OCI-M1 (cell line): ENCODE data around the gene ADAMTS13.
"Not testable (repeated sequence)": the region's sequence is repeated elsewhere in the genome, so short reads cannot be mapped to it uniquely, and the experiment has no call there.

Source experiments
- DNase-seq: peaks from one replicate; lab custom pipeline; 2025; lab: John Stamatoyannopoulos, UW

The ADAMTS13 gene

DNA sequence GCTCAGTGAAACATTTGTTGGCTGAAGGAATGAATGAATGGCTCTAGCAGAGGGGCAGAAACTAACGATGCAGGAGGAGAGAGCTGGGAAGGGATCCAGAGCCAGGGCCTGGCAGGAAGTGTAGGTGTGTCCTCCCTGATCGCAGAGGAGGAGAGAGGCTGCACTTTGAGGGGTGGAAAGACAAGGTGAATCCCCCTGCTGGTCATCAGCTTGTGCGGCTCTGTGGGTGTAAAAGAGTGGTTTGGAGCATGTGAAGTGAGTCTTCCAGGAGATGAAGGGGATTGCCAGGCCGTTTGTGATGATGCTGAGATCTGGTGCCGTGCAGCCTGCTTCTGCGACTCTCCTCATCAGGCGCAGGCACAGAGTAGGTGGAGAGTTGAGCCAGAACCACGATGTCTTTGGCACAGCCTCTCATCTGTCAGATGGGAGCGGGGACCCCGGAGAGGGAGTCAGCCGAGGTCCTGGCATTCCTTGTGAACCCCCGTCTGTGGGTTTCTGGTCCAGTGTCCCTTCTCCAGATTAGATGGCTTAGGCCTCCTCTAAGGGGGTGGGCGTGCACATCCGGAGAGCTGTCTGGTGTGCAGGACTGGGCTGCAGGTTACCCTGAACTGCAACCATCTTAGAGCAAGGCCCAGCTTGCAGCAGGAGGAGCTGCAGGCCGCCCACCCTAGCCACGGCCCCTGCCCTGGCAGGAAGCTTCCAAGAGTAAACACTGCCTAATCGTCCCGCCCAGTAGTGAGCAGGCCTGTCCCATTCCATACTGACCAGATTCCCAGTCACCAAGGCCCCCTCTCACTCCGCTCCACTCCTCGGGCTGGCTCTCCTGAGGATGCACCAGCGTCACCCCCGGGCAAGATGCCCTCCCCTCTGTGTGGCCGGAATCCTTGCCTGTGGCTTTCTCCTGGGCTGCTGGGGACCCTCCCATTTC, at the start of gene ADAMTS13:
Gene ADAMTS13 (plus strand): TSS at position 753 of the 928 bp plus-strand sequence. CDS start 77 bp downstream, at position 830.
- DNase-seq = no peak

DNA sequence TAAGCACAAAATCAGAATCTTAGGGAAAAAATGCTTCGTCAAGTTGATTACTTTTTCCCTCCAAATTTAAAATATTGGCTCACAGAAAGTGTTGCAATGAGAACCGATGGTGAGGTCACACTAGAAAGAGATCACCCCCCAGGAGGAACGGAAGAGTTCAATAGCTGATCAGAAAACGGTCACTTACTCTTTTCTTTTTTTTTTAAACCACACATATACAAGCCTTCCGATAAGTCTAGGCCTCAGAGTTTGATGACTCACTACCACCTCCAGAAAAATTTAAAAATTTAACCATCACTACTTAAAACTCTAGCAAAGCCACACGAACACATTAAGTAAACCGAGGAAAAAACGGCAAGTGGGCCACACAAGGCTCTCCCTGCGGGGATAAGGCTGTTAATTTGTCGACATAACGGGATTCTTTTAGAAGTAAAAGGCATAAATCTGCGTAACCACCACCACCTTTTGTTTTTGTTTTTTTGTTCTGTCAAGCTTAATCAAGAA, 47.5 kb upstream of the ADAMTS13 start:
- DNase-seq = peak; percentile 66

DNA sequence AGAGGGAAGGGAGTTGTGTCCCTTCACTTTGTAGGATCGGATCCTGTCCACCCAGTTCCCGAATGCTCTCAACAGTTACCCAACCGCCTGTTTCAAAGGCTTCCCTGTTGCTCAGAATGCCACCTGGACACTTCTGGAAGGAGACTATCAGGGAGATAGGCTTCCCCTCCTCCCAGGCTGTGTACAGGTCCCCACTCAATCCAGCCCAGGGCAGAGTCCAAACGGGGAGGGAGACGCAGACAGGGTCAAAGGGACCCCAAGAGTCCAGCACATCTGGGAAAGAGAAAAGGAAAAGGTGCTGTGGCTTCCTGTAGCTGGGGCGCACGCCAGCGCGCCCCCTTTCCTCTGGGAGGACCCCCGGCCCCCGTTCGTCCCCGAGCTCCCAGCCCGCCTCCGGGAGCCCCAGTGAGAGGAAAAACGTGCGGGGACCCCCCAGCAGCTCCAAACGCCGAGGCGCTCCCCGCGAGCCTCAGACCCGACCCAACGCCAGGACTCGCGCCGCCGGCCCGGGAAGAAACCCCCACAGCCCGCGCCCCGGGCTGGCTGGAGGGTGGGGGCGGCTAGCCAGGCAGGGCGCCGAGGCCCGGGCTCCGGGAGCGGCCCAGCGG, 46.9 kb upstream of the ADAMTS13 start:
- DNase-seq = peak; percentile 72

DNA sequence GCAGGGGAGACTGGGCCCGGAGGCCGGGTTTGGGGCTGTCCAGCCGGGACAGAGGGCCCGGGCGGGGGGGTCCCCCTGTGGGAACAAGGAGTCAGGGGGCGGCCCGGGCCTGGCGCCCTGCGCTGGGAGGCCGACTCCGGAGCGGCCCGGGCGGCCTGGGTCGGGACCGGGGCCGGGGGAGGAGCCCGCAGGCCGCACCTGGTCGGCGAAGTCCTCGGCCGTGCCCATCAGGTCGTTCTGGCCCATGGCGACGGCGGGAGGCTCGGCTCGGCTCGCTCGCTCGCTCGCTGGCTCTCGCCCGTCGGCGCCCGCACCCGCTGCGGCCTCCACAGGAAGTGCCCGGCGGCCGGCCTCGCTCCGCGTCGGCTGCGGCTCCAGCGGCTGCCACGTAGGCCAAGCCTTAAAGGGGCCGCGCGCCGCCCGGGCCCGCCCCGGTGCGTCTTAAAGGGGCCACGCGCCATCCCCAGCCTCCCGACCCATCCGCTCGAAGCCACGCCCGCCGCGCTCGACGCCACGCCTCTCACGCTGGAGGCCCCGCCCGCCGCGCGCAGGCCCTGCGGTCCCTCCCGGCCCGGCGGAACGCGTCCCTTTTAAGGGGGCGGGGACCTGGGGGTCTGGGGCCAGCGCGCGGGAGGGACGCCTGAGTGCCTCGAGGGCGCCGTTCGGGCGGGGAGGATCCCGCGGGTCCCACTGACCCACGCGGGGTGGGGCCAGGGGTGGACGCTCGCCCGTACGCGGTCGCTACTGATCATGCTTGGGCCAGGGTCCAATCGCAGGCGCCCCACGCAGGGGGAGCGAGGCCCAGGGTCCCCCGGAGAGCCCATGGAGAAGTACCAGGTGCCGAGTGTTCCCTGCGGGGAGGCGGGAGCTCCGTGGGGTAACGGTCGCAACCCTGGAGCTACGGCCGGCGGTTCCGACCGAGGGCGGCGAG, 46.2 kb upstream of the ADAMTS13 start, which contains the start of the genes STKLD1 and SURF4:
Gene STKLD1 (plus strand): TSS at position 643 of the 931 bp plus-strand sequence. CDS start 108 bp downstream, at position 751.
Gene SURF4 (minus strand): TSS at position 337 of the 931 bp plus-strand sequence. CDS start 91 bp downstream, at position 246.
- DNase-seq = peak; percentile 97

DNA sequence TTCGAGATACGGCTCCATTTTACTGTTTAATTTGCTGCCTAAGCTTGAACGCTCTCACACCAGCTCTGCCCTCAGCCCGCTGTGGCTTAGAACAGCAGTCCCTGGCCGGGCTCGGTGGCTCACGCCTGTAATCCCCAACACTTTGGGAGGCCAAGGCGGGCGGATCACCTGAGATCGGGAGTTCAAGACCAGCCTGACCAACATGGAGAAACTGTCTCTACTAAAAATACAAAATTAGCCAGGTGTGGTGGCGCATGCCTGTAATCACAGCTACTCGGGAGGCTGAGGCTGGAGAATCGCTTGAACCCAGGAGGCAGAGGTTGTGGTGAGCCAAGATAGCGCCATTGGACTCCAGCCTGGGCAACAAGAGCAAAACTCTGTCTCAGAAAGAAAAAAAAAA, 44.9 kb upstream of the ADAMTS13 start:
- not testable (repeated sequence) for DNase-seq

DNA sequence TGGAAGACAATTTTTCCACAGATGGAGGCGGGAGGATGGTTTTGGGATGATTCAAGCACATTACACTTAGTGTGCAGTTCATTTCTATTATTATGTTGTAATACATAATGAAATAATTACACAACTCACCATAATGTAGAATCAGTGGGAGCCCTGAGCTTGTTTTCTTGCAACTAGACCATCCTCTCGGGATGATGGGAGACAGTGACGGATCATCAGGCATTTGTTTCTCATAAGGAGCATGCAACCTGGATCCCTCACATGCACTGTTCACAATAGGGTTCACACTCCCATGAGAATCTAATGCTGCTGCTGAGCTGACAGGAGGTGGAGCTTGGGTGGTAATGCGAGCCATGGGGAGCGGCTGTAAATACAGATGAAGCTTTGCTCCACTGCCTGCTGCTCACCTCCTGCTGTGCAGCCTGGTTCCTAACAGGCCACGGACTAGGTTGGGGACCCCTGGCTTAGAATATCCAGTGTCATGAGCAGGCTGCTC, 44.4 kb upstream of the ADAMTS13 start:
- DNase-seq = peak; percentile 13

DNA sequence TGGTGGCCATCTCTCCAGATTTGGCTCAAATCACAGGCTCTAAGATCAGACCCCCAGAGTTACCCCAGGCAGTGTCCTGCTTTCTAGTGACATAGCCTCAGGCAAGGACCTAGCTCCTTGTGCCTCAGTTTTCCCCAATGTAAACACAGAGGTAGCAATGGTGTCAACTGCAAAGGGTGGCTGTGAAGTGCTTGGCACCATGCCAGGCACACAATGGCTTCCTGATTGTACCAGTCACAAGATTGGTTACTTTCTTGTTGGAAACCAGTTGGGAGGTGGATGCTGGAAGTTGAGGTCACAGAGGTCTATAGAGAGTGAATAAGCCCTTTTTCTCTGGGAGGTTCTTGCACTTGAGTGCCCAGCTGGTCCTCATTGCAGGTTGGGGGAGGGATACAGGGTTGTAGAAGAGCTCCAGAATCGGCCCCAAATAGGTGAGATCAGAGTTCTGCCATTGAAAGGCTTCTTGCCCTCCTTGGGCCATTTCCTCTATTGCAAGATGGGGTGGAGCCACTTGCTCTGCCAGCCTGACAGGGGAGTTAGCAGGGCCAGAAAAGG, 43.7 kb upstream of the ADAMTS13 start:
- no peak for DNase-seq

DNA sequence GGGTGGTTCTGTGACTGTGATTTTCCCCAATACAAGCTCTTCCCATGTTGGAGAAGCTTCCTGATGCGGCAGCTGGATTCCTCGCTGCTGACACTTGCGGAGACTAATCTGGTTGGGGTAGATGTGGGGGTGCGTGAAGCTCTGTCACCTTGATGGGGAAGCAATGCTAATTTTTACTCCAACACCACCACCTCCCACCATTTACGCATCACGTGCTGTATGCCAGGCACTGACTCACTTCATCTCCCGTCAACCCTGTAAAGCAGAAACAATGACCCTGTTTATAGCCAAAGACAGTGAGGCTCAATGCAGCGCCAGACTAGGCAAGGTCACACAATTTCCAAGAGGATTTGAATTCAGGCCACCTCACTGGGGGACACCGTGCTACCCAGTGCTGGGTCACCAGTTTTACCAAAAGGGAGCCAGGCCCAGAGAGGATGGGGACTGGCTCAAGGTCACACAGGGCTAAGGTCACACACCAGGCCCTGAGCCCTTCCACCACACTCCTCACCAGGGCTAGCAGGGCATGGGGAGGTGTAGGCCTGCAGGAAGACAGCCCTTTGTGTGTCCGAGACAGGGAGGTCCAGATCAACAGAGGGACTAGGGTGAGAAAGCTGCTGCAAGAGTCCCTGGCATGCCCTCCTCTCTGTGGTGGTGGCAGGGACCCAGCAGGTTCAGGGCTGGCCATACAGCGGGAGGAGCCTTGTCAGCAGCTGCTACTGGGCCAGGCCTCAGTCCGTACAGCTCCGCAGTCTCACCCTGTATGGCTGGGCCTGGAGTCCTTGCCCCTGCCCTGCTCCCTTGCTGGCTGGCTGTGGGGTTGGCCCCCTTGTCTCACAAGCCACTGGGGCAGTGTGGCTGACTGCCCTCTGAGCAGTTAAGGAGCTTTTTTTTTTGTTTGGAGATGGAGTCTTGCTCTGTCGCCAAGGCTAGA, 42.7 kb upstream of the ADAMTS13 start:
- DNase-seq = no peak

DNA sequence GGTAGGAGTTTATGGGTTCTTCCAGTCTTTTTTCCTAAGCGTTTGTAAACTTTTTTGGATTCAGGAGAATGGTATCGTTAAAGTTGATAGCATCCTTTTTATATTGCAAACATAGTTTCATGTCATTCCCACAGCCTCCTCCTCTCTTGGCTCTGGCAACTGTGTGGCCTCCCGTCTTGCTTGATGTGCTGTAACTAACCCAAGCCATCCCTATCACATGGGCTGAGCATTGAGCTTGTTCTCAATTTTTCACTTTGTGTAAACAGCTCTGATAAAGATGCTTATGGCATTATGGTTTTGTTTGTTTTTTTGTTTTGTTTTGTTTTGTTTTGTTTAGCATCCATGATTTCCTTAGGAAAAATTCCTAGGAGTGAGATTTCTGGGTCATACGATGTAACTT, 41.4 kb upstream of the ADAMTS13 start:
- DNase-seq = no peak

DNA sequence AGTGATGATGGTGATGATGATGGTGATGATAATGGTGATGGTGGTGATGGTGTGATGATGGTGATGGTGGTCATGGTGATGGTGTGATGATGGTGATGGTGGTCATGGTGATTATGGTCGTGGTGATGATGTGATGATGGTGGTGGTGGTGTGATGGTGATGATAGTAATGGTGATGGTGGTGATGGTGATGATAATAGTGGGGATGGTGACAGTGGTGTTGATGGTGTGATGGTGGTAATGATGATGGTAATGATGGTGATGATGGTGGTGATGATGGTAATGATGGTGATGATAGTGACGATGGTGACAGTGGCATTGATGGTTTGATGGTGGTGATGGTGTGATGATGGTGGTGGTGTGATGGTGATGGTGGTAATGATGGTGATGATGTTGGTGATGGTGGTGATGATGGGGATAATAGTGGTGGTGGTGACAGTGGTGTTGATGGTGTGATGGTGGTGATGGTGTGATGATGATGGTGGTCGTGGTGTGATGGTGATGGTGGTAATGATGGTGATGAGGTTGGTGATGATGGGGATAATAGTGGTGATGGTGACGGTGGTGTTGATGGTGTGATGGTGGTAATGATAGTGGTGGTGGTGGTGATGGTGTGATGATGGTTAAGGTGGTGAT, 39.5 kb upstream of the ADAMTS13 start:
- no peak for DNase-seq

DNA sequence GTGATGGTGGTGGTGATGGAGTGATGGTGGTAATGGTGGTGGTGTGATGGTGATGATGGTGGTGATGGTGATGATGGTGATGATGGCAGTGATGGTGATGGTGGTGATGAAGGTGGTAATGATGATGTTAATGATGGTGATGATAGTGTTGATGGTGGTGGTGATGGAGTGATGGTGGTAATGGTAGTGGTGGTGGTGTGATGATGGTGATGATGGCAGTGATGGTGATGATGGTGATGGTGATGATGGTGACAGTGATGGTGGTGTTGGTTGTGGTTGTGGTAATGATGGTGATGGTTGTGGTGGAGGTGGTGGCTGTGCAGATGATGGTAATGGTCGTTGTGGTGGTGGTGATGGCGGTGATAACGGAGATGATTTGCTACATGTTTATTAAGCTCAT, 38.7 kb upstream of the ADAMTS13 start:
- DNase-seq = no peak

DNA sequence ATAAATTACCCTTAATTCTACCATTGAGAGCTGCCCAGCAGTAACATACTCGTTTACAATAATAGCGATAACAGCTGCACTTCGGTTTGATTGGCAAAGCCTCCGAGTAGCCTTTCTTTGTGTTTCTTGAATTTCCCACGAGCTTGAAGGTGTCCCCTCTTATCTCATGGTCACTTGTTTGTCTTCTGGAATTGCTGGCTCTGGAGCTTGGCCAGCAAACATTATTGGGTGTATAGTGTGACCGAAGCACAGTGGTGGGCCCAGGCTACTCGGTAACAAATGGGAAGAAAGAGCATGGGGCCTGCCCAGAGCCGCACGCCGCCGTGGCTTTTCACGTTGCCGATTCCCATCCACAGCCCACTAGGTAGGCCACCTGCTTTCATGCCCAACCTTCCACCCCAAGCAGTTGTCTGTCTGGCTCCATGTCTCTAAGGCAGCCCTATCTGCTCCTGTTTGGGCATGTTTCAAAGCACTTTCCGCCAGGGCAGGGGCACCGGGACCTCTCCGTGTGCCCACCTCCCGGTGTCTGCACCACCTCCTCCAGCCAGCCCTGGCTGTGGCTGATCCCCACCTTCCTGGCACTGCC, 37.3 kb upstream of the ADAMTS13 start:
- DNase-seq = no peak

DNA sequence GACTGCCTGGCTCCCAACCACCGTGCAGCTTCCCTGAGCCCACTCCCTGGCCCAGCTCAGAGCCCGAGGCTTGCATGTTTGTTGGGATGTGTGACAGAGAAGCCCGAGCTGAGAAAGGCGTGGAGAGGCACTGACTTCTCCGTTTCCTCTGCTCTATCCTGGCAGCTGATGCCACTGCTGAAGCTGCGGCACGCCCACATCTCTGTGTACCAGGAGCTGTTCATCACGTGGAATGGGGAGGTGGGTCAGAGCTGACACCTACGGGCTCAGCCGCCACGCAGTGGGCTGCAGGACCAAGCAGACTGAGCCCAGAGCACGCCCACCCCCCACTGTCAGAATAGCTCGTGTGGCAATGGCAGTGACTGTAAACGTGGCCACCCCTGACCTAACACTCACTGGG, 36.7 kb upstream of the ADAMTS13 start:
- no peak for DNase-seq

DNA sequence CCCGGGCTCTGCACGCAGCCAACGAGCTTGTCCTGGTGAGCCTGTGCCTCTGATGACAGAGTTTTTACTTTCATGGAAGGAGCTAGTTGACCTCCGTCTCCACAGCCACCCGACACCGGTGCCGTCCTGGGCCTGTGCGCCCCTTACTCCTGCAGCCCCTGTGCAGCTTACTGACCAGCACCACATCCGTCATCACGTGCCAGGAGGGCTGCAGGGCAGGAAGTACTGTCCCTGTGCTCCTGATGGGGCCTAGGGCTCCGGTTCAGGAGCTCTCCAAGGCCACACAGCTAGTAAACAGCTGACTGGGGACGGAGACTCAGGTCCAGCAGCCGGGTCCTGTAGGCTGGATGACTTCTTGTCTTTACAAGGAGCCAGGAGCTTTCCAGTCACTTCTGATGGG, 35.8 kb upstream of the ADAMTS13 start:
- no peak for DNase-seq

DNA sequence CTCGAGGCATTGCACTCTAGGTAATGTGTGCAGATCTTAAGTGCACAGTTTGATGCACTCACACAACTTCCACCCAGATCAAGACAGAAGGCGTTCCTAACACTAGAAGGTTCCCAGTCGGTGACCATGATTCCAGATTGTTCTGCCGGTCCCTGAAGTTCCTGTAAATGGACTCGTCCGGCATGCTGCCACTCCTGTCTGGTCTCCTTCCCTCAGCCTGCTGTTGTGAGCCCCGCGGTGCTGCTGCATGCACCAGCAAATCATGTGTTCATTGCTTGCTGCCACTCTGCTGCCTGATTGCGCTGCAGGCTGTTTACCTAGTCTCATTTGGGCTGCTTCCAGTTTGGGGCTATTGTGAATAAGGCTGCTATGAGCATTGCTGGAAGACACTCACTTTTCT, 34.5 kb upstream of the ADAMTS13 start:
- DNase-seq = no peak

DNA sequence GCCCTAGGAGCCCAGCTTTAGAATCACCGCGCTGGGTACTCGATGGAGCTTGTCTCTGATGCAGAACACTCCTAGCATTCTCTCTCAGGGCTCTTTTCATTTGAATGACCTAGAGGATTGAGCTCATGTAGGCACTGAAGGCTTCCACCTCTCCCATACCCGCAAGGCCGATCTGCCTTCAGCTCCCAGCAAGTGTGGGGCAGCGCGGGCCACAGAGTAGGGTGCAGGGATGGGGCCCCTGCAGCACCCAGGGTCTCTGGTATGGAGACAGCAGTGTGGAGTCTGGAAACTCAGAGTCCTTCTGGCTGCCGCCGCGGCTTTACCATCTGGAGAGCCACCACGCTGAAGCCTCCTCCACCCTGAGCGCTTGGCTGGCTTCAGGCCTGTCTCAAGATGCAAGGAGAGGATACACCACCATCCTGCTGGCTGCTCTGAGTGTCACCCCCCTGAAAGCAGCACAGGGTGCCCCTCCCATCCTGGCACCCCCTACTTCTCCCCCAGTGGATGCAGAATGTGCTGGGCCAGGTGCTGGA, 33.1 kb upstream of the ADAMTS13 start:
- DNase-seq = no peak

DNA sequence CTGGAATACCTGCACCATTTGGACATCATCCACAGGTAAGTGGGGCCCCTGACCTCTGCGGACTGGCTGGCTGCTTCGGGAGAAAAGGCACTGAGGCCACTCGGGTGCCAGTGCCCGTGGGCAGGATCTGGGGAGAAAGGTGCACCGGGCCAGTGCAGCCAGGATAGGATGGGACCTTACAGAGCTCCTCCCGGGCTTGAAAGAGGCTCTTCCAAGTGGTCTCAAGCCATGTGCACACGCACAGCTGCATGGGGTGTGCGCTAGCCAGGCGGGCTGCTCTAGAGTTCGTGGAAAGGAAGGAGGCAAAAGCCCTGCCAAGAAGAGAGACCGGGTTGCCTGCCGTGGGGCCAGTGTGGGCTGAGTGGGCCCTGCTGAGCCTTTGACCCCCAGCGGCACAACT, 32.6 kb upstream of the ADAMTS13 start:
- no peak for DNase-seq

DNA sequence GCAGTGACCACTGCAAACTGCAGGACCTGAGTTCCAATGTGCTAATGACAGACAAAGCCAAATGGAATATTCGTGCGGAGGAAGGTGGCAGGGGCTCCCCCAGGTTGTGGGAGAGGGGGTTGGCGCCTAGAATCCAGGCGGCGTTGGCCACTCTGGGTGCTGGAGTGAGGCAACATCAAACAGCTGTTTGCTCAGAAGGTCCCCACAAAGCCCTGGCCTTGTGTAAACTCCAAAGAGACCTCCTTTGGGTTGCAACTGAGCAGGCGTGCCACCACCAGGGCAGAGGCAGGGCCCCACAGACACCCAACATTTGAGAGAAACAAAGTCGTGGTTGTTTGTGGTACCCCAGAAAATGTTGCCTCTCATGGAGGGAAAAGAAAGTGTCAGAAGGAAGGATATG, 31.5 kb upstream of the ADAMTS13 start:
- DNase-seq = no peak

DNA sequence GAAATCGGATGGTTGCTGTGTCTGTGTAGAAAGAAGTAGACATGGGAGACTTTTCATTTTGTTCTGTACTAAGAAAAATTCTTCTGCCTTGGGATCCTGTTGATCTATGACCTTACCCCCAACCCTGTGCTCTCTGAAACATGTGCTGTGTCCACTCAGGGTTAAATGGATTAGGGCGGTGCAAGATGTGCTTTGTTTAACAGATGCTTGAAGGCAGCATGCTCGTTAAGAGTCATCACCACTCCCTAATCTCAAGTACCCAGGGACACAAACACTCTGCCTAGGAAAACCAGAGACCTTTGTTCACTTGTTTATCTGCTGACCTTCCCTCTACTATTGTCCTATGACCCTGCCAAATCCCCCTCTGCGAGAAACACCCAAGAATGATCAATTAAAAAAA, 30.7 kb upstream of the ADAMTS13 start:
- DNase-seq = not testable (repeated sequence)
